ENCODE data around the gene SLC7A10.
"Not testable (repeated sequence)": the region's sequence is repeated elsewhere in the genome, so short reads cannot be mapped to it uniquely, and the experiment has no call there.

The SLC7A10 gene

DNA sequence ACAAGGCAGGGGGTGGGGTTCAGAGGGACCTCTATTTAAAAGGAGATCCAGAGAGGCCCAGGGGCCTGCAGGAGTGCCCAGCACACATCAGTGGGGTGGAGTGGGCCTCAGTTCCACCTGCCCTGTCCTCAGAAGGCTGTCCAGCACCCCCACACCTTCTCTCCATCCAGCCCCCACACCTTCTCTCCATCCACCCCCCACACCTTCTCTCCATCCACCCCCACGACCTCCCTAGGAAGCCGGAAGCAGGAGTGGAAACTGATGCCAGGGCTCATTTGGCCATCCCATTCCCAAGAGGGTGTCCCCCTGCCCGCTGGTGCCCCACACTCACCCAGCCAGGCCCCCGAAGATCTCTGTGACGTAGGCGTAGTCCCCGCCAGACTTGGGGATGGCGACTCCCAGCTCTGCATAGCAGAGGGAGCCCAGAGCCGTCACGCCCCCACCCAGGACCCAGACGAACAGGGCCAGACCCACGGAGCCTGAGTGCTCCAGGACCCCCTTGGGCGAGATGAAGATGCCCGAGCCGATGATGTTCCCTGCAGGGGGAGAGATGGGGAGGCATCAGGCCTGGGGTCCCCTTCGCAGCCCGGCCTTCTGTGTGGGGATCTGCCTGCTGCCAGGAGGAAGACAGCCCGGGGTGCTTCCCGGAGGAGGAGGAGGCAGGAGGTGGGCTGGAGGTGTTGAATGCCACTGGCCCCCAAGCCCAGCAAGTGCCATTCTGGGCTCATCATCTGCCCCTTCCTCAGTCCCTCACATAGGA is 10.0 kb downstream of the SLC7A10 start:
- no peak for DNase-seq

DNA sequence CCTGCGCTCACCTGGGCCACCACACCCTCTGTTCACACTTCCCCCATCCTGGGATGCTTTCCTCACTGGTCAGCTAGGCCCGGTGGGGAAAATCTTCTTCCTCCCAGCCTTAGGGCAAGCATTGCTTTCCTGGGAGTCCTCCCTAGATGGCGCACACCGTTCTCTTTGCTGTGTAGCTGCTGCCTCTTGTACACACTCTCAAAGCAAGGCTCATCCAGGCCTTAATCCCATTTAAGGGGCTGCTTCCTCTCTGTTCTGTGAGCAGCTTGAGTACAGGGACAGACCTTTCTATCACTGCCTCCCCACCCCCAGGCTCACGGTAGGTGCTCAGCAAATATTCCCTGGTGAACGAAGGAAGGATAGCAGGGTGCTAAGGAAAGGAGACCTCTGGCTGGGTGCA is 11.1 kb downstream of the SLC7A10 start:
- DNase-seq = no peak

DNA sequence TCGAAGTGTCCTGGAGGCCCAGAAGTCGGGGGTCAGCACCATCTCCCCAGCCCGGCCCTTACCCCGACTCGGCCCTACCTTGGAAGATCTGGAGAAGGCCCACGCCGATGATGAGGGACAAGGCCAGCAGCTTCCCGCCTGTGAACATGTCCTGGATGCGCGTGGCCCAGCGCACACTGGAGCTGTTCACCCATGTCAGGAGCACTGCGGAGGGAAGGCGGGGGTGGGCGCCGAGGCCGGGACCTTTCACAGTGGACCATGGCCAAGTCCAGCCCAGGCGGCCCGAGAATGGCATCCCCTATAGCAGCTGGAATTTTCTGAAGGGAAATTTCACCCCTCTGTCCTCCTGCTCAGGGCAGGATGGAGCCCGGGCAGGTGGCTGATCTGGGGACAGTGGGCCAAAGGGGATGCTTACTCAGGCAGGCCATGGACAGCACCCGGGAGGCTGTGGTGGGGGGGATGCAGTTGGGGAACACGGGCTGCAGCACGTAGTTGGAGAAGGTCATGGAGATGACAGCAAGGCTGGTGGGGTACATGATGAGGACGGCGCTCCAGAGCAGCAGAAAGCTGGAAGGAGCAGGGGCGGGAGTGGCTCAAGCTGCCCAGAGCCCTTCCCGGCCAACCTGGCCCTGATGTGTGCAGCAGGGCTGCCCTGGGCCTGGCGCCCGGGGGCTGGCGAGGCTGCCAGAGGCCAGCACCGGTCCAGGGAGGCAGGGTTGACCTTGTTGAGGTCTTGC is 13.0 kb downstream of the SLC7A10 start:
- no peak for DNase-seq

DNA sequence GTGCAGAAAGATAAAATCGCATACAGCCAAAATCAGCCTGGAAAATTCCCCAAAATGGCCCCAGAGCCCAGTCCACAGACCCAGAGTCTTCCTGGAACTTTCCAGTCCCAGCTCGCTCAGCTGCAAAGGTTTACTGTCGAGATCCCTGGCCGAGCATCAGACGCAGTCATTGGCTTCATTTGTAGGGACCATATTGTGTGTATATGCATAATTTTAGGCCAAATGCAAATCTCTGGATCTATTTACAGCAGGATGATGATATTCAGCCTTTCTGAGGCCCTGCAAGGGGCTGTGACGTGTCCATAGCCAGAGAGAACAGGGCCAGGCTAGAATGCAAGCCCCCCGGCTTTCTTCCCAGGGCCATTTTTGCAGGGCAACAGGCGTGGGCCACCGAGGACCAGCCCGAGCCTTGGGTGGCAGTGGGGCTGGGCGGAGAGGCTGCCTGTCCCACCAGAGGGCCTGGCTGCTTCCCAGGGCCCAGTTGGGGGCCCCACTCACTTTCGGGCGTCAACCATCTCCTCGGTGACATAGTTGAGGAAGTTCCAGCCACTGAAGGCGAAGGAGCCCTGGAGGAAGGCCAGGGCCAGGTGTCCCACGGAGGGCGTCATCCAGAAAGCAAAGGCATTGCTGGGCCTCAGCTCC is 13.7 kb downstream of the SLC7A10 start:
- DNase-seq = no peak

DNA sequence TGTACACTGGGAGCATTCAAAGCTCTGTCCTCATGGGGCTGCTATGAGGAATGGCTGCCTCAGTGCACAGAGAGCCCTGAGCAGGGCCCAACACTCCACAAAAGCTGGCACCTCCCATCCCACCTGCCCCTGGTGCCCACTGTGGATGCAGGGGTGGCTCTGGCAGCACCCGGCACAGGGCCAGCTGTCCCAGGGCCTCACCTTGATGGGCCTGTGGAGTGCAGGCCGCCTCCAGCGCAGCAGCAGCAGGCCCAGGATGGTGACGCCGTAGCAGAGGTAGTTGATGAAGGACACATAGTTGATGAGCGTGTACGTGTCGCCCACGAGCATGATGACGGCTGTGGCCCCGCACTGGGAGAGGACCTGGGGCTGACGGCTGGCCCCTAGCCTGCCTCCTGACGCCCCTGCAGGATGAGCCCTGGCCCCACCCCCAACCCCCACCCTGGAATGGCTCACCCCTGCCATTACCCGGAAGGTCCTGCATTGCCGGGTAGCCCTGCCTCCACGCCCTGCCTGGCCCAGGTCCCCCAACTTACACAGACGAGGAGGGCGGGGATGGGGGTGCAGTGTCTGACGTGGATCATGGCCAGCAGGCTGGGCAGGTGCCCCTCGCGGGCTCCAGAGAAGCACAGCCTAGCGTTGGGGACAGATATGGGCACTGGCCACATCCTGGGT is 15.2 kb downstream of the SLC7A10 start:
- no peak for DNase-seq

DNA sequence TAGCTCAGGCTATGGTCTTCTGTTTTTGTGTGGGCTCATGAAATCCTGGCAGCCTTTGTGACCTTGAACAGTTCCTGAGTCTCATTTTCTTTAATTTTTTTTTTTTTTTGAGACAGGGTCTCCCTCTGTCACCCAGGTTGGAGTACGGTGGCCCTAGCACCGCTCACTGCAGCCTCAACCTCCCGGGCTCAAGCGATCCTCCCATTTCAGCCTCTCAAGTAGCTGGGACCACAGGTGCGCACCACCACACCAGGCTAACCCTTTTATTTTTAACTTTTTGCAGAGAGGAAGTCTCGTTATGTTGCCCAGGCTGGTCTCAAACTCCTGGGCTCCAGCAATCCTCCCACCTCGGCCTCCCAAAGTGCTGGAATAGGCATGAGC is 15.8 kb downstream of the SLC7A10 start:
- DNase-seq = not testable (repeated sequence)

DNA sequence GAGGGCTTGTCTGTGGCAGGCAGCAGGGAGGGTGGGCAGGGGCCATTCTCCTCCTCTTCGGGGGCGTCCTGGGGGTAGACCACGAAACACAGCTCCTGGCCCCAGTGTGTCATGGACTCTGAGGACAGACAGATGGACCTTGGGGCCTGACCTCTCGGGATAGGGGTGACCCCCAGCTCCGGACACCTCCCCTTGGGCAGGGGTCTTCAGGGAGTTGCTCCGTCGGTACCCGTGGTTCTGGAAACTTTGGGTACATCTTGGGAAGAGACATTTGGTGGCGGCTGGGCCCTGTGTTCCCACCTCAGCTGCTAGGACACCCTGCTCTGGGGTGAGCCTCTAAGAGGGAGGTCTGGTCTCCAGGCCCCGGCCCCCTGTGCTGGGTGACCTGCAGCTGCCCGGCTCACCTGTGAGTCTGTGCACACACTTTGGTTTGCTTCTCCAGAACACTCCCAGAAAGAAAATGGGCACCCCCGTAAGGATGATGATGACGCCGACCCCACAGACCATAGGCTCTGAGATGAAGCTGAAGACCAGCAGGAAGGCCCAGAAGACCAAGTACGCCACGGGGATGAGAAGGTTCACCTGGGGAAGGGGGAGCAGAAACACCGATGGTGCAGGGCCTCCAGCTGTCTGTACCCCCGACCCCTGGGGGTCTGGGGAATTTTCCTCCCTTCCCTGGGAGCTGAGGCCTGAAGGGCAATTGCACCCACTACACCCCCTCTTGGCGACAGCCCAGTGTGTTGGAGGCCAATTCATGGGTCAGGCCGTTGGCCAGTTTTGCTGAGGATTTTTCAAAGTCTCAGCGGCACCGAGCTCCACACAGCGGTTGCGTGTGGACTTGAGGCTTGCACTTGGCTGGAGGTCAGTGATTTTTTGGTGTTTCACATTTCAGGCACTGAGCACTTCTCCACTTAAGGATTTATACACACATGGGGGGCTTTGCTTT is 16.5 kb downstream of the SLC7A10 start:
- DNase-seq = no peak

DNA sequence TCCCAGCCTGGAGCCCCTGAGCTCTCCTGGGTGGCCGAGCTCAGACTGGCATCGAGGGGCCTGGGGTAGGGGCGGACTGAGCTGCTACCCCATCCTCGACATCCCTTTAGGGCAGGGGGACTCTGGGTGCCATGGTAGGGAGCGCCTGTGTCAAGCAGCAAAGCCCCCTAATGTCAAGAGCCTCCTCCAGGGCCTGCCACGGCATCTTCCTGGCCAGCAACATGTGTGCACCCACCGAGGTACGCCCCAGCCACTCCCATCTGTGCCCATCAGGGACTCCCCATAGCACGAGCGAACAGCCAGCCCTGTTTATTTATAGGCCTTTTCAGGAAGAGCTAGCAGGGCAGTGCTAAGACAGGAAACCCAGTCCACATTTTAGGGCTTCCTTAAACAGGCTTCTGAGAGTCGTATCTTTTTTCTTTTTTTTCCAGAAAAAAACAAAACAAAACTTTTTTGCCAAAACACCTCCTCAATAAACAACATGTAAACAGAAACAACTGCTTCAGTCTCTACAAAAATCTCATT is 17.2 kb downstream of the SLC7A10 start:
- no peak for DNase-seq

DNA sequence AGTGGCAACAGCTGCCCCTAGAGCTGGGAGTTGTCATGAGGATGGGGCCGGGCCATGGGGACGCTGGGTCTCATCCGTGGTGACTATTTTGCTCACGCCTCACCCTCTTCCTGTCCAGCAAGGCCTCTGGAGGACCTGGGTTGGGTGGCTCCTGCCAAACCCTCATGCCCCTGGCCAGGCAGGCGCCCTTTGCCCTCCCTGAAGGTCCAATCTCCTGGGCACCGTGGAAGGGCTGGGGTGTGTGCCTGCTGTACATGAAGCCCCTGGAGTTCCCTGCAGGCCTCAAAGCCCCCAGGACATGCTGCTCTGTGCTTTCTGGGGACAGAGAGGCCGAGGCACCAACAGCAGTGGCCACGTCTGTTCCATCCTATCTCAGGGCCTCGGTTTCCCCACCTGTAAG is 17.7 kb downstream of the SLC7A10 start:
- DNase-seq = no peak

DNA sequence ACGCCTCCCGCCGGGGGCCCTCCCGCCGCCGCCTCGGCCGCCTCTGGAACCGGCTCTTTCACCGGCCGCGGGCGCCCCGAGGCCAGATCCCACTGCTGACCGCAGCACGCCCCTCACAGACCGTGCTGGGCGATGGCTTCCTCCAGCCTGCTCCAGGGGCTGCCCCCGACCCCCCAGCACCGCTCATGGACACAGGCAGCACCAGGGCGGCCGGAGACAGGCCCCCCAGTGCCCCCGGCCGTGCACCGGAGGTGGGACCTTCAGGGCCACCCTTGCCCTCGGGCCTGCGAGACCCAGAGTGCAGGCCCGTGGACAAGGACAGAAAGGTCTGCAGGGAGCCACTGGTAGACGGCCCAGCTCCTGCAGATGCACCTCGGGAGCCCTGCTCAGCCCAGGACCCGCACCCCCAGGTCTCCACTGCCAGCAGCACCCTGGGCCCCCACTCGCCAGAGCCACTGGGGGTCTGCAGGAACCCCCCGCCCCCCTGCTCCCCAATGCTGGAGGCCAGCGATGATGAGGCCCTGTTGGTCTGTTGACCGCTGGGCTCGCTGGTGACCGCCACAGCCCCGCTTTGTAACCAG is 18.5 kb downstream of the SLC7A10 start:
- no peak for DNase-seq

DNA sequence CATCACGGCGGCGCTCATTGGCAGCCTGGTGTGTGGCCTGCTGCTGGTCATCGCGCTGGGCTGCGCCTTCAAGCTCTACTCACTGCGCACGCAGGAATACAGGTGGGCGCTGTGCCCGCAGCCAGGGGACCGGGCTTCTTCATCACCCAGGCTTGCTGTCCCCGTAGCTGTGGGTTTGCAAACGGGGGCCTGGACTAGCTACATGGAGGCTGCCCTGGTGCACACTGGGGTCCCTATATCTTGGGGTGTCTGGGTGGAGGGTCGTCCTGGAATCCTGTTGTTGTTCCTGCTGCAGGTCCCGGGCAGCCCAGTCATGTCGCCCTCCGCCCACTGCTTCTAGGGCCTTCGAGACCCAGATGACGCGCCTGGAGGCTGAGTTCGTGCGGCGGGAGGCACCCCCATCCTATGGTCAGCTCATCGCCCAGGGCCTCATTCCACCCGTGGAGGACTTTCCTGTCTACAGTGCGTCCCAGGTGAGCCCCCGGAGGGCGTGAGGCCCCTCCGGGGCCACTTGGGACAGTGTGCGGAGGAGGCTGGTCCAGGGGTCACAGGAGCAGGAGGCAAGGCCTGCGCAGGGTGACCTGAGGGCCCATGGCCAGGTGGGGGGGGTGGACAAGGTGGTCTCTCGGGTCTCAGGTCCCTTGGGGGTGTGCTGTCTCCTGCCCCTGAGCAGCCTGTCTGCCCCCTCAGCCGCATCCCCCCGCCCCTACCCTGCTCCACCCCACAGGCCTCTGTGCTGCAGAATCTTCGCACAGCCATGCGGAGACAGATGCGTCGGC is 19.2 kb downstream of the SLC7A10 start:
- DNase-seq = no peak

DNA sequence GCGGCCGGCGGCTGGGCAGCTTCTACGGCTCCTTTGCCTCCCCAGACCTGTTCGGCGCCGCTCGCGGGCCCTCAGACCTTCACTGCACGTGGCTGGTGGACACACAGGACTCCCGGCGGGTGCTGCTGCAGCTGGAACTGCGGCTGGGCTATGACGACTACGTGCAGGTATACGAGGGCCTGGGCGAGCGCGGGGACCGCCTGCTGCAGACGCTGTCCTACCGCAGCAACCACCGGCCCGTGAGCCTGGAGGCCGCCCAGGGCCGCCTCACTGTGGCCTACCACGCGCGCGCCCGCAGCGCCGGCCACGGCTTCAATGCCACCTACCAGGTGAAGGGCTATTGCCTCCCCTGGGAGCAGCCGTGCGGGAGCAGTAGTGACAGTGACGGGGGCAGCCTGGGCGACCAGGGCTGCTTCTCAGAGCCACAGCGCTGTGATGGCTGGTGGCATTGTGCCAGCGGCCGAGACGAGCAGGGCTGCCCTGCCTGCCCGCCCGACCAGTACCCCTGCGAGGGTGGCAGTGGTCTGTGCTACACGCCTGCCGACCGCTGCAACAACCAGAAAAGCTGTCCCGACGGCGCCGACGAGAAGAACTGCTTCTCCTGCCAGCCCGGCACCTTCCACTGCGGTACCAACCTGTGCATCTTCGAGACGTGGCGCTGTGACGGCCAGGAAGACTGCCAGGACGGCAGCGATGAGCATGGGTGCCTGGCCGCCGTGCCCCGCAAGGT is 20.0 kb downstream of the SLC7A10 start:
- DNase-seq = no peak

DNA sequence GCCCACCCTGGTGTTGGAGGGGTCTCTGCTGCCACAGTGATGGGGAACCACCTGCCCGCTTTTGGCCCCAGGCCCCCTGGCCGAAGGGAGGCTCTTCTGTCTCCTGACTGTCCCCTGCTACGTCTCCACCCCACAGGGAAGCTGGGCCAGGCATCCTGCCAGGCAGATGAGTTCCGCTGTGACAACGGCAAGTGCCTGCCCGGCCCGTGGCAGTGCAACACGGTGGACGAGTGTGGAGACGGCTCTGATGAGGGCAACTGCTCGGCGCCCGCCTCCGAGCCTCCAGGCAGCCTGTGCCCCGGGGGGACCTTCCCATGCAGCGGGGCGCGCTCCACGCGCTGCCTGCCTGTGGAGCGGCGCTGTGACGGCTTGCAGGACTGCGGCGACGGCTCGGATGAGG is 20.5 kb downstream of the SLC7A10 start:
- no peak for DNase-seq

DNA sequence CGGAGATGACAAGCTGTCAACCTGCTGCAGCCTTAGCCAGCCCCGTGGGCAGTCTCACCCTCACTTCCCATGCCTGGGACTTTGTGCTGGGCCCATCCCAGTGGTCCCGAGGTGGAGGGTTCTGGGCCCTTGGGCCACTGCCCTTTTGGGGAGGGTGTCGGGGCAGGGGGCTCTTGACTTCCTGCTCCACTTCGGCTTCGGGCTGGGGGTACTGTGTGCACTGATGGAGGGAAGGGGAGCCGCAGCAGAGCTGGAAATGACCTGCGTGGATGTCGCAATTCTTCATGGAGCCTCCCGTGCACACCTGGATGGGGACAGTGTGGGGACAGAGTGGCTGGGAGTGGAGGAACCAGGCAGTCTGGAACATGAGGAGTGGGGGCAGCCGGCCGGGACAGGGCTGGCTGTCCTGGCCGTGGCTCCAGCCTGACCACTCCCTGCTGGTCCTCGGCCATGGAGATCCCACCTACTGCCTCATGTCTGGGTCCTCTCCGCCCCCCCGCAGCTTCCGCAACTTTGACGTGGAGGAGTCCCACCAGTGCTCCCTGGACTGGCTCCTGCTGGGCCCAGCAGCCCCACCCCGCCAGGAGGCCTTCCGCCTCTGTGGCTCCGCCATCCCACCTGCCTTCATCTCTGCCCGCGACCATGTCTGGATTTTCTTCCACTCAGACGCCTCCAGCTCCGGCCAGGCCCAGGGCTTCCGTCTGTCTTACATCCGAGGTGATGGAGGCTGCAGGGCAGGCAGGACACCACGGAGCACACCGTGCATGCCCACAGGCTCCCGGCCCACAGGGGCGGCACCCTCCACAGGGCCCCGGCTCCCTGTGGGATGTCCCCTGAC is 21.3 kb downstream of the SLC7A10 start:
- DNase-seq = no peak

DNA sequence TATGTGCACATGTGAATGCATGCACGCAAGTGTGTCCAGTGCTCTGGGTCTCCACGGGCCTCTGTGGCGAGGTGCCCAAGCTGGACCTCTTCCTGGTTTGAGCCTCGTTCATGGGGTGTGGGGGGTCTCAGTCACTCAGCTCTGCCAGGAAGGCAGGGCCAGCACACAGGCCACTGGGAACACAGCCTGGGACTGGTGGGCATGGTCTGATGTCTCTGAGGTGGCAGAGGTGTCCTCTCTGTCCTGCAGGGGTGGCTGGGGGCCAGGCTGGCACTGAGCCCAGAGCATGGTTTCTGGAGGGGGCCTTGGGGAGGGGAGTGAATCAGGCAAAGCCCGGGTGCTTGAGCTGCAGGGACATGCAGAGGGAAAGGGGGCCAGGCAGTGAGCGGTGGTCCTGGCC is 22.1 kb downstream of the SLC7A10 start:
- no peak for DNase-seq

DNA sequence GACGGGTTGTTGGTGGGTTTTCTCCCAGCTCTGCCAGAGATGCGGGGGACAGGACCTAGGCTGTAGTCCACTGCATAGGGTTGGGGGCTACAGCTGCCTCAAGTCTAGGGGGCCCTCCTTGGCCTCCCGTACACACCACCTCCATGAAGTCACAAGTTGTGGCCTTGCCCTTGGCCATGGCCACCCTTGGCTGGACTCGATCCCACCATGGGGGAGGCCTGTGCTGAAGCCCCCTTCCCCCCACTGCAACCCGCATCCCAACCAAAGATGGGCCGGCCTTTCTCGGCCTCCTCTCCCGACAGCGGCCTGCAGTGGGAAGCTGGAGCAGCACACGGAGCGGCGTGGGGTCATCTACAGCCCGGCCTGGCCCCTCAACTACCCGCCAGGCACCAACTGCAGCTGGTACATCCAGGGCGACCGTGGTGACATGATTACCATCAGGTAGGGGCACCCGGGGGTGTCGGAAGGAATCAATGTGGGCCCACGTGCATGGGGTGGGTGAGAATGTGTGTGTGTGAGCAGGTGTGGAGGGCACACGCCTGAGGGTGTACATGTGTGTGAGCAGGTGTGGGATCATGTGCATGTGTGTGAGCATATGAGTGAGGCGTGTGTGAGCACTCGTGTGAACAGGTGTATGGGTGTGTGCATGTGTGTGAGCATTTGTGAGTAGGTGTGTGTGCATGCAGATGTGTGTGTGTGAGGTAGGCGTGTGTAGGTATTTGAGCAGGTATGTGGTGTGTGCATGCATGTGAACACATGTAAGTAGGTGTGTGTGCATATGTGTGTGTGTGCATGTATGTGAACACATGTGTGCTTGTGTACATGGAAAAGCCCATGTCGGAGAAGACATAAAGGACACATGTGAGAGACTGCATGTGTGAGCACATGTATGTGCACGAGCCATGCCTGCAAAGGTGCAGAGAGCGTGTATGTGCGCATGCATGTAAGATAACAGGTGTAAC is 22.8 kb downstream of the SLC7A10 start:
- DNase-seq = no peak

DNA sequence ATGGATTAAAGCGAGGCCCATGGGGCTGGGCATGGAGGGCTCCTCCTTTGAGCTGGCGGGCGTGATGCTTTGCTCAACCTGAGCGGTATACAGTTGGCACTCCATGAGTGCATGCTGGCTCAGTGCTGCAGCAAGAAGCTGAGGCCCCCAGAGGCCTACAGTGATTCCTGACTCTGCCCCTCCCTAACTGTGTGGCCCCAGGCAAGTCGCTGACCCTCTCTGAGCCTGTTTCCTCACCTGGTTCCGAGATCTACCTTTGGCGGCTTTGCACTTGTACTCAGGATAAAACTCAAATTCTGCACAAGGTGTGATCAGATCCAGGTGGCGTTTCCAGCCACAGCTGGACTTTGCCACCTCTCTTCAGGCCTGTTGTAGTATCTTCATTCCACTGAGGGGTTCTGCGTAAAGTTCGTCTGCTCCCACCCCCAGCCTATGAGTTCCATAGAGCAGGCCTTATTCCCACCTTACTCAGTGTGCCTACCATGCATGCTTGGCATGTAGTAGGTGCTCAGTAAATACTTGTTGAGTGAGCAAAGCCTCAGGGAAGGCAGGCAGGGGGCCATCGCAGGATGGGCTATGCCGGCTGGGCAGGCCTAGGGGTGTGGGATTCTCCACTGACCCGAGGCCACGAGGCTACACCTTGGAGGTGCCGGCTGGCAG is 23.6 kb downstream of the SLC7A10 start:
- no peak for DNase-seq

Measured in NCI-H2171 (cell line).